ENCODE results near the gene GPR156.

The GPR156 gene

GRCh38 chr3:120203621-120204020 lies 81.4 kb downstream of the GPR156 start:
- Histone ChIP-seq H3K27me3 (ENCODE audit: control insufficient read depth, insufficient read depth, low read length) (no peaks in the 10 kb centered on the region), H3K9ac (ENCODE audit: low read length) (no peak overlapping the region), H3K36me3 (ENCODE audit: control insufficient read depth, insufficient read depth, low read length) (no peaks in the 10 kb centered on the region), H3K4me3 (ENCODE audit: low read length) (no peak overlapping the region), H3K27ac (ENCODE audit: low read depth, low read length) (no peak overlapping the region), H3K4me1 (ENCODE audit: control insufficient read depth, insufficient read depth, low read length) (no peaks in the 10 kb centered on the region)

DNA sequence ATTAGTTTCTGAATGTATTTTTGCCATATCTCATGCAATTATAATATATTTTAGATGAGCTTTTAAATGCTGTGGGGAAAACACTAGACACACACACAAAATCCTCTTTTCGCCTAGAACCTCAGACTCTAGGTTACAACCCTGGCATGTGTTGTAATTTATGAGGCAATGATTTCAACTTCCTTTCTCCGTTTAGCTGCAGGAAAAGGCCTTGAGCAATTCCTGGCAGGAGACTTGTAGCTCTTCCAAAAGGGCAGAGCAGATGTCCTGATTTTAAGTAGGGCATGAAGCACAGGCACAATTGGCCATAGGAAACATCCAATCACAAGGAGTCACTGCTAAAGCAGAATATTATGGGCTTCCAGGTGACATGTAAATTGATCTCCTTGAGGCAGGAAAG lies 82.0 kb downstream of the GPR156 start:
- Histone ChIP-seq H3K27me3 (ENCODE audit: control insufficient read depth, insufficient read depth, low read length) (no peaks in the 10 kb centered on the region), H3K9ac (ENCODE audit: low read length) (no peak overlapping the region), H3K36me3 (ENCODE audit: control insufficient read depth, insufficient read depth, low read length) (no peaks in the 10 kb centered on the region), H3K4me3 (ENCODE audit: low read length) (no peak overlapping the region), H3K27ac (ENCODE audit: low read depth, low read length) (no peak overlapping the region), H3K4me1 (ENCODE audit: control insufficient read depth, insufficient read depth, low read length) (no peaks in the 10 kb centered on the region)

DNA sequence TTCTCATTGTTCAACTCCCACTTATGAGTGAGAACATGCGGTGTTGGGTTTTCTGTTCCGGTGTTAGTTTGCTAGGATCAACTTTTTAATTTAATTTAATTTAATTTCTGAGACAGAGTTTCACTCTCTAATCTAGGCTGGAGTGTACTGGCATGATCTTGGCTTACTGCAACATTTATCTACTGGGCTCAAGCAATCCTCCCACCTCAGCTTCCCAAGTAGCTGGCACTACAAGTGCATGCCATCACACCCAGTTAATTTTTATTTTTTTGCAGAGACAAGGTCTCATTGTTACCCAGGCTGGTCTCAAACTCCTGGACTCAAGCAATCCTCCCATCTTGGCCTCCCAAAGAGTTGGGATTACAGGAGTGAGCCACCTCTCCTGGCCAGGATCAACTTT lies 82.7 kb downstream of the GPR156 start:
- H3K36me3 ChIP-seq (ENCODE audit: control insufficient read depth, insufficient read depth, low read length), result no peaks in the 10 kb centered on the region
- no peak overlapping the region for H3K27ac ChIP-seq (ENCODE audit: low read depth, low read length)
- no peak overlapping the region for H3K9ac ChIP-seq (ENCODE audit: low read length)
- H3K27me3 ChIP-seq (ENCODE audit: control insufficient read depth, insufficient read depth, low read length), result no peaks in the 10 kb centered on the region
- H3K4me1 ChIP-seq (ENCODE audit: control insufficient read depth, insufficient read depth, low read length), result no peaks in the 10 kb centered on the region
- H3K4me3 ChIP-seq (ENCODE audit: low read length), result no peak overlapping the region

DNA sequence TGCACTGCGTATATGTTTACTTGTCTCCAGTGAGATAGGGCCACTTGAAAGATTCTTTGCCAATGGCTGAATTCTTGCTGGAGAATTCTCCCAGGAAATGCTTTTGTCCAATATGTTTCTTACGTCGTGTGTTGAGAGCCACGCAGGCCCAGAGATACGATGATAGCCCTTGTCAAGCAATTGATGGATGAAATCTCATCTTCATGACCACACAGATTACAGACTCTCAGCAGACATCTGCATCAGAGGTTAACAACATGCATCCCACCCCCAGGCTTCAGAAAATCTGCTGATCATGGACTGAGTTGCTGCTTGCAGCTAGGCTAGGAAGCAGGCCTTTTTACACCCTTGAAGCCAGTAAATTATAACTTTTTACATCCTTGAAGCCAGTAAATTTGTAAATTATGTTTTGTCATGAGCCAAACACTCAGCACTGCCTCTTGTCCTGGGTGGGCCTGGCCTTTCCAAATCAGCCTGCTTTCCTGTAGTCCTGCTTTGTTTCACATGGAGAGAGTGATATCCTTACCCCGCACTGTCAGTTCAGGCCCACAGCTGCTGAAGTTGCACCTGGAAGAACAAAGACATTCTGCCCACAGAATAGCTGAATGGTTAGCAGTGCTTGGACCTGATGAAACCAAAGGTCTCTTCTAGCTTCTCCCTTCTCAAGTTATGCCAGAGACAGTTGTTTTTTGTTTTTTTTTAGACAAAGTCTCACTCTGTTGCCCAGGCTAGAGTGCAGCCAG lies 84.4 kb downstream of the GPR156 start:
- no peaks in the 10 kb centered on the region for H3K4me1 ChIP-seq (ENCODE audit: control insufficient read depth, insufficient read depth, low read length)
- H3K9ac ChIP-seq (ENCODE audit: low read length), result no peak overlapping the region
- no peaks in the 10 kb centered on the region for H3K27me3 ChIP-seq (ENCODE audit: control insufficient read depth, insufficient read depth, low read length)
- no peak overlapping the region for H3K27ac ChIP-seq (ENCODE audit: low read depth, low read length)
- no peak overlapping the region for H3K4me3 ChIP-seq (ENCODE audit: low read length)
- no peaks in the 10 kb centered on the region for H3K36me3 ChIP-seq (ENCODE audit: control insufficient read depth, insufficient read depth, low read length)

DNA sequence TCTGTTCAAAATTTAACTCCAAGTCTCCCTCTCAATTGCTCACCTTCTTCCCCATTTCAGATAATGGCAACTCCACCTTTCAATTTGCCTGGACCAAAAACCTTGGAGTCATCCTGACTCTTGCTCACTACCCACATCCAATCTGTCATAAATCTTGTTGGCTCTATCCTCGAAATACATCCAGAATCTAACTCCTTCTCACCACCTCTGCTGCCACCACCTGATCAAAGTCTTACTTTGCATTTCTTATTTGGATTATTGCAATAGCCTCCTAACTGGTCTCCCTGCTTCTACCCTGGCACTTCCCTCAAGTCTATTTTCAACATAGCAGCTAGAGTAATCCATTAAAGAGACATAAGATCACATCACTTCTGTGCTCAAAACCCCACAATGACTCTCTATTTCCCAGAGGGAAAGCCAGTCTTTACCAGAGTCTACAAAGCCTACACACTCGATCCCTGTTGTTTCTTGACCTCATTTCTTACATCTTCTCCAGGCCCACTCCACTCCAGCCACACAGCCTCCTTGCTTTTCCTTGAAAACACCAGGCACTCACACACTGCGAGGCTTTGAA lies 86.6 kb downstream of the GPR156 start:
- Histone ChIP-seq H3K36me3 (ENCODE audit: control insufficient read depth, insufficient read depth, low read length) (no peaks in the 10 kb centered on the region), H3K4me3 (ENCODE audit: low read length) (no peak overlapping the region), H3K27ac (ENCODE audit: low read depth, low read length) (no peak overlapping the region), H3K27me3 (ENCODE audit: control insufficient read depth, insufficient read depth, low read length) (no peaks in the 10 kb centered on the region), H3K4me1 (ENCODE audit: control insufficient read depth, insufficient read depth, low read length) (no peaks in the 10 kb centered on the region), H3K9ac (ENCODE audit: low read length) (no peak overlapping the region)

DNA sequence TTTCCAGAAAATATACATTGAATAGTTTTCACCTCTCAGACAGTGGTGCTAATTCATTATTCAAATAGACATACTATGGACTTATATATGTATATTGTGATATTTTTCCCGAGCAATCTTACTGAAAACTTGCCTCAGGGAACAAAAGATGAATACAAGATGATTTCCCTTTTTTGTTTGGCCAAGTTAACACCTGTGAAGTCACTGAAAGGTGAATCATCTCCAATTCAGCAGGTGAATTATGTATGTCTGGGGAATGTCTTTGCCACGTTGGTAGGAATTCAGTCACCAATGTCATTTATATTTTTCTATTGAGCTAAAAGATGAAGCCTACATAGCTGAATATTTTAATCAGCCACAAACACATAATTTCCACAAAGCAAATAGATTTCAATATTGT lies 88.2 kb downstream of the GPR156 start:
- Histone ChIP-seq H3K4me3 (ENCODE audit: low read length) (no peak overlapping the region), H3K27me3 (ENCODE audit: control insufficient read depth, insufficient read depth, low read length) (no peaks in the 10 kb centered on the region), H3K36me3 (ENCODE audit: control insufficient read depth, insufficient read depth, low read length) (no peaks in the 10 kb centered on the region), H3K4me1 (ENCODE audit: control insufficient read depth, insufficient read depth, low read length) (no peaks in the 10 kb centered on the region), H3K9ac (ENCODE audit: low read length) (no peak overlapping the region), H3K27ac (ENCODE audit: low read depth, low read length) (no peak overlapping the region)

- no peaks in the 10 kb centered on the region for H3K27me3 ChIP-seq (ENCODE audit: control insufficient read depth, insufficient read depth, low read length)
These were observed 88.7 kb downstream of the GPR156 start for GRCh38 chr3:120196333-120196732.

DNA sequence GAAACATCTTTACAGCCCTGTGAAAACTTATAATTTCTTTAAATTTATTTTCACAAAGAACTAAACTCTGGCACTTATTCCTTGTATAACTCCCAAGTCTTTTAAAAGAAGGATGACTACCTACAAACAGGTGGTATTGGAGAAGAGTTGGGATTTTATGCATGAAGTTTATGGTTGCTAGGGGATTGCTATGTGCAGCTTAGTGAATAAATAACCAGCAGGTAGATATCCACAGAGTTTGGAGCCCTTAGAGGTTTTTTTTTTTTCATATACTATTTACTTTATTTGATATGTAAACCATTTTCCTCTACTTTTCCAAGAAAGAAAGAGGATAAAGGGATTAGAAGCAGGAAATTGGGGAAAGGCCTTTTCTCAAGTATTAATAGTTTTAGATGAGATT lies 91.5 kb downstream of the GPR156 start:
- no peaks in the 10 kb centered on the region for H3K27me3 ChIP-seq (ENCODE audit: control insufficient read depth, insufficient read depth, low read length)
- no peak overlapping the region for H3K27ac ChIP-seq (ENCODE audit: low read depth, low read length)
- H3K4me3 ChIP-seq (ENCODE audit: low read length), result no peak overlapping the region
- H3K36me3 ChIP-seq (ENCODE audit: control insufficient read depth, insufficient read depth, low read length), result no peaks in the 10 kb centered on the region
- no peak overlapping the region for H3K9ac ChIP-seq (ENCODE audit: low read length)
- no peaks in the 10 kb centered on the region for H3K4me1 ChIP-seq (ENCODE audit: control insufficient read depth, insufficient read depth, low read length)

More at GRCh38 chr3:120196333-120196732, 88.7 kb downstream of the GPR156 start:
- no peak overlapping the region for H3K9ac ChIP-seq (ENCODE audit: low read length)
- H3K36me3 ChIP-seq (ENCODE audit: control insufficient read depth, insufficient read depth, low read length), result no peaks in the 10 kb centered on the region
- H3K27ac ChIP-seq (ENCODE audit: low read depth, low read length), result no peak overlapping the region
- H3K4me3 ChIP-seq (ENCODE audit: low read length), result no peak overlapping the region
- H3K4me1 ChIP-seq (ENCODE audit: control insufficient read depth, insufficient read depth, low read length), result no peaks in the 10 kb centered on the region

DNA sequence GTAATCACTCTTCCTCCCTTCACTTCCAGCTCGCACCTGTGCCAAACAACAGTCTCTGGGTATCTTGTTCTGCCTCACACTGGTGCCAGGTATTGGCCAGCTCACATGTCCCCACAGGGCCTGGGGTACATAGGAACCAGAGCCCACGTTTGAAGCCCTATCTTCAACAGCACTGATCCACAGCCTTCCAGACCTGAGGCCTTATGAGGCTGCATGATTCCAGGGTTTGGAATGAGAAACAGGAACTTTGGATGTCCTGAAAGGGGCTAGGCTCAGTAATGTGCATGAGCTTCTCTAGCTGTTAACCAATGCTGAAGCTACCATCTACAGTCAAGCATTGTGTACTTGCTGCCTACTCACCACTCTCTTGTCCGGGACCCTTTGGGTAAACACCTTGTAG lies 92.4 kb downstream of the GPR156 start:
- Histone ChIP-seq H3K4me1 (ENCODE audit: control insufficient read depth, insufficient read depth, low read length) (no peaks in the 10 kb centered on the region), H3K9ac (ENCODE audit: low read length) (no peak overlapping the region), H3K4me3 (ENCODE audit: low read length) (no peak overlapping the region), H3K27me3 (ENCODE audit: control insufficient read depth, insufficient read depth, low read length) (no peaks in the 10 kb centered on the region), H3K36me3 (ENCODE audit: control insufficient read depth, insufficient read depth, low read length) (no peaks in the 10 kb centered on the region), H3K27ac (ENCODE audit: low read depth, low read length) (no peak overlapping the region)

GRCh38 chr3:120192159-120192558 lies 92.9 kb downstream of the GPR156 start:
- Histone ChIP-seq H3K9ac (ENCODE audit: low read length) (no peak overlapping the region), H3K4me3 (ENCODE audit: low read length) (no peak overlapping the region), H3K27ac (ENCODE audit: low read depth, low read length) (no peak overlapping the region), H3K36me3 (ENCODE audit: control insufficient read depth, insufficient read depth, low read length) (no peaks in the 10 kb centered on the region), H3K27me3 (ENCODE audit: control insufficient read depth, insufficient read depth, low read length) (no peaks in the 10 kb centered on the region), H3K4me1 (ENCODE audit: control insufficient read depth, insufficient read depth, low read length) (no peaks in the 10 kb centered on the region)

DNA sequence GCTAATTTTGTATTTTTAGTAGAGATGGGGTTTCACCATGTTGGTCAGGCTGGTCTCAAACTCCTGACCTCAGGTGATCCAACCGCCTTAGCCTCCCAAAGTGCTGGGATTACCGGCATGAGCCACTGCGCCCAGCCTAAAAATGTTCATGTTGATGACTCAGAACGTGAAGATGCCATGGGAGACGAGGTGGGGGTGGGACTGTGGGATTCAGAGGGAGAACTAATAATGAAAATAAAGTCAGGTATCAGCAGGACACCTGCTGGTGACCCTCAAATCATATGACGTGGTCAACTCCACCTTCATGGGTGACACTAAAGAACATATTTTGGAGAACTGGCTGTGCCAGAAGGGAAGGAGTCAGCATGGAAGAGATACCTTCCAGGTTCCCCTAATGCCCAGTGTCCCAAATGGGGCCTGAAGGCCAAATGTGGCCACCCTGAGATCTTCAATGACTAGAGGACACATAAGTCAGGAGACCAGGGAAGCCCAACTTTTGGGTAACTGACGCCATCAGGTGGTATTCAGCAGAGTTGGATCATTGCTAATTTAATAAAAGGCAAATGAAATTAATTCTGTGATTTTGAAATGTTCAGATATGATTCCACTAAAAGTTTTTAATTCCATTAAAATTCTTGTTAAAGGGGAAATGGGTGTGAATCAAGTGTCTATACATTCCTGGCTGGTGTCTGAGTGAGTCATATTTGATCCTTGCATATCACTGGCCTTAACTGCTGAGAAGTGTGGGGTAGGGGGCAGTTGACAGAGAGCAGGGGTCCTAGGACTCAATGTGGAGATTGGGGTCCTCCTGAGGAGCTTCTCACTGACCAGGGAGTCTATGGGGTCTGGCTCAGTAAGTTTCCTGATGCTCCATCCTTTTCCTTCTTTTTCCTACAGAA lies 102.2 kb downstream of the GPR156 start:
- H3K9ac ChIP-seq (ENCODE audit: low read length), result no peak overlapping the region

GRCh38 chr3:120181632-120182031 lies 103.4 kb downstream of the GPR156 start:
- H3K36me3 ChIP-seq (ENCODE audit: control insufficient read depth, insufficient read depth, low read length), result no peaks in the 10 kb centered on the region
- no peaks in the 10 kb centered on the region for H3K27me3 ChIP-seq (ENCODE audit: control insufficient read depth, insufficient read depth, low read length)
- H3K27ac ChIP-seq (ENCODE audit: low read depth, low read length), result no peak overlapping the region
- no peak overlapping the region for H3K4me3 ChIP-seq (ENCODE audit: low read length)
- no peak overlapping the region for H3K9ac ChIP-seq (ENCODE audit: low read length)
- peaks cover 9% of the 10 kb centered on the region for H3K4me1 ChIP-seq (ENCODE audit: control insufficient read depth, insufficient read depth, low read length)

More for the DNA sequence above, 102.2 kb downstream of the GPR156 start:
- H3K27me3 ChIP-seq (ENCODE audit: control insufficient read depth, insufficient read depth, low read length), result no peaks in the 10 kb centered on the region
- no peak overlapping the region for H3K4me3 ChIP-seq (ENCODE audit: low read length)
- peaks cover 4% of the 10 kb centered on the region for H3K4me1 ChIP-seq (ENCODE audit: control insufficient read depth, insufficient read depth, low read length)
- H3K27ac ChIP-seq (ENCODE audit: low read depth, low read length), result no peak overlapping the region
- H3K36me3 ChIP-seq (ENCODE audit: control insufficient read depth, insufficient read depth, low read length), result no peaks in the 10 kb centered on the region
